ENCODE measurements around the gene PI4KB. TPM values are rescaled to one million over a fixed set of nuclear protein-coding genes. Genes with fewer than 3 reads are reported as not detected.

Gene PI4KB
- total RNA-seq, 1 experiment from 2014 or later, result 52.7 TPM

GRCh38 chr1:151336556-151336955, 9.3 kb upstream of the PI4KB start:
- in situ Hi-C loops (cut with HindIII; ENCODE audit: low pct_unique_long_range_greater_than_20kb, low sequenced_read_pairs) (no loop called here), intact Hi-C loops (cut with micrococcal nuclease; ENCODE audit: unreplicated experiment) (no loop called here)
- ATAC-seq (no peak), DNase-seq (ENCODE audit: low read depth, low spot score) (no peak)
- Histone ChIP-seq H3K4me3 (ENCODE audit: low read depth in 2 of 2, low read length in 2 of 2) (no peak overlapping the region), H3K9me3 (ENCODE audit: control insufficient read depth, insufficient read depth, low read depth, low read length) (no peaks in the 10 kb centered on the region), H3K36me3 (ENCODE audit: control insufficient read depth, insufficient read depth, low read length) (no peaks in the 10 kb centered on the region), H3K27me3 (ENCODE audit: control insufficient read depth, insufficient read depth, low read length) (no peaks in the 10 kb centered on the region), H3K27ac (ENCODE audit: low read length) (no peak overlapping the region), H3K4me1 (ENCODE audit: control insufficient read depth, insufficient read depth, low read length) (peaks cover 5% of the 10 kb centered on the region; the same call in 1 of the 2 replicates)
- ChIA-PET POLR2A (no interaction called here), CTCF (interaction anchor here (0.6 kb wide), 1 partner anchor 36 kb away, joined by 3 read pairs; no protein-coding TSS in a partner anchor)
- TF ChIP-seq SIN3A (IDR thresholded peaks at IDR 0.05; ENCODE audit: borderline replicate concordance, insufficient read depth, low read depth, low read length) (no peak), TCF7L2 (IDR thresholded peaks at IDR 0.05; ENCODE audit: low read depth, low read length) (no peak), POLR2AphosphoS5 (IDR thresholded peaks at IDR 0.05; ENCODE audit: low read depth, low read length) (no peak)
- TF ChIP-seq, protein P1, sequence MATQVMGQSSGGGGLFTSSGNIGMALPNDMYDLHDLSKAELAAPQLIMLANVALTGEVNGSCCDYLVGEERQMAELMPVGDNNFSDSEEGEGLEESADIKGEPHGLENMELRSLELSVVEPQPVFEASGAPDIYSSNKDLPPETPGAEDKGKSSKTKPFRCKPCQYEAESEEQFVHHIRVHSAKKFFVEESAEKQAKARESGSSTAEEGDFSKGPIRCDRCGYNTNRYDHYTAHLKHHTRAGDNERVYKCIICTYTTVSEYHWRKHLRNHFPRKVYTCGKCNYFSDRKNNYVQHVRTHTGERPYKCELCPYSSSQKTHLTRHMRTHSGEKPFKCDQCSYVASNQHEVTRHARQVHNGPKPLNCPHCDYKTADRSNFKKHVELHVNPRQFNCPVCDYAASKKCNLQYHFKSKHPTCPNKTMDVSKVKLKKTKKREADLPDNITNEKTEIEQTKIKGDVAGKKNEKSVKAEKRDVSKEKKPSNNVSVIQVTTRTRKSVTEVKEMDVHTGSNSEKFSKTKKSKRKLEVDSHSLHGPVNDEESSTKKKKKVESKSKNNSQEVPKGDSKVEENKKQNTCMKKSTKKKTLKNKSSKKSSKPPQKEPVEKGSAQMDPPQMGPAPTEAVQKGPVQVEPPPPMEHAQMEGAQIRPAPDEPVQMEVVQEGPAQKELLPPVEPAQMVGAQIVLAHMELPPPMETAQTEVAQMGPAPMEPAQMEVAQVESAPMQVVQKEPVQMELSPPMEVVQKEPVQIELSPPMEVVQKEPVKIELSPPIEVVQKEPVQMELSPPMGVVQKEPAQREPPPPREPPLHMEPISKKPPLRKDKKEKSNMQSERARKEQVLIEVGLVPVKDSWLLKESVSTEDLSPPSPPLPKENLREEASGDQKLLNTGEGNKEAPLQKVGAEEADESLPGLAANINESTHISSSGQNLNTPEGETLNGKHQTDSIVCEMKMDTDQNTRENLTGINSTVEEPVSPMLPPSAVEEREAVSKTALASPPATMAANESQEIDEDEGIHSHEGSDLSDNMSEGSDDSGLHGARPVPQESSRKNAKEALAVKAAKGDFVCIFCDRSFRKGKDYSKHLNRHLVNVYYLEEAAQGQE (IDR thresholded peaks at IDR 0.05; ENCODE audit: insufficient read depth in 1 of 2, low read depth in 2 of 2, low read length in 1 of 2), result no peak
- TF ChIP-seq, protein P2, sequence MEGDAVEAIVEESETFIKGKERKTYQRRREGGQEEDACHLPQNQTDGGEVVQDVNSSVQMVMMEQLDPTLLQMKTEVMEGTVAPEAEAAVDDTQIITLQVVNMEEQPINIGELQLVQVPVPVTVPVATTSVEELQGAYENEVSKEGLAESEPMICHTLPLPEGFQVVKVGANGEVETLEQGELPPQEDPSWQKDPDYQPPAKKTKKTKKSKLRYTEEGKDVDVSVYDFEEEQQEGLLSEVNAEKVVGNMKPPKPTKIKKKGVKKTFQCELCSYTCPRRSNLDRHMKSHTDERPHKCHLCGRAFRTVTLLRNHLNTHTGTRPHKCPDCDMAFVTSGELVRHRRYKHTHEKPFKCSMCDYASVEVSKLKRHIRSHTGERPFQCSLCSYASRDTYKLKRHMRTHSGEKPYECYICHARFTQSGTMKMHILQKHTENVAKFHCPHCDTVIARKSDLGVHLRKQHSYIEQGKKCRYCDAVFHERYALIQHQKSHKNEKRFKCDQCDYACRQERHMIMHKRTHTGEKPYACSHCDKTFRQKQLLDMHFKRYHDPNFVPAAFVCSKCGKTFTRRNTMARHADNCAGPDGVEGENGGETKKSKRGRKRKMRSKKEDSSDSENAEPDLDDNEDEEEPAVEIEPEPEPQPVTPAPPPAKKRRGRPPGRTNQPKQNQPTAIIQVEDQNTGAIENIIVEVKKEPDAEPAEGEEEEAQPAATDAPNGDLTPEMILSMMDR (IDR thresholded peaks at IDR 0.05), result no peak
- TSS peak; percentile 52 for BruUV-seq (replicated peaks)

- ChIA-PET POLR2A (no interaction called here), CTCF (no interaction called here)
- ATAC-seq (no peak), DNase-seq (ENCODE audit: low read depth, low spot score) (no peak)
- no peaks in the 10 kb centered on the region for H3K9me3 ChIP-seq (ENCODE audit: control insufficient read depth, insufficient read depth, low read depth, low read length)
- no peak overlapping the region for H3K27ac ChIP-seq (ENCODE audit: low read length)
- no peaks in the 10 kb centered on the region for H3K4me1 ChIP-seq (ENCODE audit: control insufficient read depth, insufficient read depth, low read length)
- no peaks in the 10 kb centered on the region for H3K36me3 ChIP-seq (ENCODE audit: control insufficient read depth, insufficient read depth, low read length)
- no TSS peak for BruUV-seq (replicated peaks)
- no peaks in the 10 kb centered on the region for H3K27me3 ChIP-seq (ENCODE audit: control insufficient read depth, insufficient read depth, low read length)
- in situ Hi-C loops (cut with HindIII; ENCODE audit: low pct_unique_long_range_greater_than_20kb, low sequenced_read_pairs) (no loop called here), intact Hi-C loops (cut with micrococcal nuclease; ENCODE audit: unreplicated experiment) (no loop called here)
- TF ChIP-seq TCF7L2 (IDR thresholded peaks at IDR 0.05; ENCODE audit: low read depth, low read length) (no peak), SIN3A (IDR thresholded peaks at IDR 0.05; ENCODE audit: borderline replicate concordance, insufficient read depth, low read depth, low read length) (no peak), POLR2AphosphoS5 (IDR thresholded peaks at IDR 0.05; ENCODE audit: low read depth, low read length) (no peak)
- TF ChIP-seq, protein P2 (IDR thresholded peaks at IDR 0.05), result no peak
- TF ChIP-seq, protein P1 (IDR thresholded peaks at IDR 0.05; ENCODE audit: insufficient read depth in 1 of 2, low read depth in 2 of 2, low read length in 1 of 2), result no peak
- H3K4me3 ChIP-seq (ENCODE audit: low read depth in 2 of 2, low read length in 2 of 2), result no peak overlapping the region
Measured at GRCh38 chr1:151334822-151335221, 7.6 kb upstream of the PI4KB start.
